ENCODE results near the gene ISG15. TPM values are rescaled to one million over a fixed set of nuclear protein-coding genes. Genes with fewer than 3 reads are reported as not detected.
A peak's percentile ranks its signal among the peaks of the same experiment; 100 is the strongest.

Gene ISG15
- total and polyA plus RNA-seq, 7 donors = 2.9 to 22.1 (median 12.4) TPM

GRCh38 chr1:1019122-1019999, 6.1 kb downstream of the ISG15 start:
- Histone ChIP-seq H3K9me3 (no peaks in the 10 kb centered on the region), H3K4me1 (peaks cover 4% of the 10 kb centered on the region), H3K4me3 (peak overlapping the region; percentile 79), H3K27me3 (ENCODE audit: insufficient read depth in 3 of 3, low read length in 2 of 3) (peaks cover 0 to 30% (median 7%) of the 10 kb centered on the region in 3 donors), H3K36me3 (ENCODE audit: insufficient read depth in 1 of 2, low read depth in 1 of 2) (no peaks in the 10 kb centered on the region), H3K27ac (peak overlapping the region; percentile 85)
- TF ChIP-seq, protein P1, sequence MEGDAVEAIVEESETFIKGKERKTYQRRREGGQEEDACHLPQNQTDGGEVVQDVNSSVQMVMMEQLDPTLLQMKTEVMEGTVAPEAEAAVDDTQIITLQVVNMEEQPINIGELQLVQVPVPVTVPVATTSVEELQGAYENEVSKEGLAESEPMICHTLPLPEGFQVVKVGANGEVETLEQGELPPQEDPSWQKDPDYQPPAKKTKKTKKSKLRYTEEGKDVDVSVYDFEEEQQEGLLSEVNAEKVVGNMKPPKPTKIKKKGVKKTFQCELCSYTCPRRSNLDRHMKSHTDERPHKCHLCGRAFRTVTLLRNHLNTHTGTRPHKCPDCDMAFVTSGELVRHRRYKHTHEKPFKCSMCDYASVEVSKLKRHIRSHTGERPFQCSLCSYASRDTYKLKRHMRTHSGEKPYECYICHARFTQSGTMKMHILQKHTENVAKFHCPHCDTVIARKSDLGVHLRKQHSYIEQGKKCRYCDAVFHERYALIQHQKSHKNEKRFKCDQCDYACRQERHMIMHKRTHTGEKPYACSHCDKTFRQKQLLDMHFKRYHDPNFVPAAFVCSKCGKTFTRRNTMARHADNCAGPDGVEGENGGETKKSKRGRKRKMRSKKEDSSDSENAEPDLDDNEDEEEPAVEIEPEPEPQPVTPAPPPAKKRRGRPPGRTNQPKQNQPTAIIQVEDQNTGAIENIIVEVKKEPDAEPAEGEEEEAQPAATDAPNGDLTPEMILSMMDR (IDR thresholded peaks at IDR 0.05) = peak; percentile 55
- ATAC-seq (peak; percentile 92 to 97 (median 94)), DNase-seq (peak; percentile 87 to 93)
- WGBS, 3 donors = 2 to 12% (median 3%) methylated on average over 15 to 75 of the region's 91 CpGs
- intact Hi-C loops (cut with DNase I) = no loop called here

GRCh38 chr1:1020000-1020404, 6.7 kb downstream of the ISG15 start, which contains the start of gene AGRN:
Gene AGRN, plus strand, starts transcription at chr1:1020120. Its CDS starts 53 bp downstream, at chr1:1020173.
- 0% methylated on average over 15 to 54 of the region's 58 CpGs for WGBS, 3 donors
- TF ChIP-seq, protein P1 (IDR thresholded peaks at IDR 0.05) = no peak
- peak within 1 kb of the TSS; percentile 79 for H3K4me3 ChIP-seq
- peak within 1 kb of the TSS; percentile 85 for H3K27ac ChIP-seq
- H3K4me1 ChIP-seq = peaks cover 4% of the 10 kb centered on the region
- H3K9me3 ChIP-seq = no peaks in the 10 kb centered on the region
- ATAC-seq (peak; percentile 23 to 60 (median 51)), DNase-seq (peak; percentile 54 to 80)
- H3K36me3 ChIP-seq (ENCODE audit: insufficient read depth in 1 of 2, low read depth in 1 of 2) = no peaks in the 10 kb centered on the region
- intact Hi-C loops (cut with DNase I) = no loop called here
- H3K27me3 ChIP-seq (ENCODE audit: insufficient read depth in 3 of 3, low read length in 2 of 3) = peaks cover 0 to 30% (median 11%) of the 10 kb centered on the region in 3 donors

- Histone ChIP-seq H3K4me3 (peak overlapping the region; percentile 79), H3K27me3 (ENCODE audit: insufficient read depth in 3 of 3, low read length in 2 of 3) (peaks cover 0 to 30% (median 11%) of the 10 kb centered on the region in 3 donors), H3K9me3 (no peaks in the 10 kb centered on the region), H3K4me1 (peaks cover 4% of the 10 kb centered on the region), H3K27ac (peak overlapping the region; percentile 85), H3K36me3 (ENCODE audit: insufficient read depth in 1 of 2, low read depth in 1 of 2) (no peaks in the 10 kb centered on the region)
- intact Hi-C loops (cut with DNase I) = no loop called here
- TF ChIP-seq, protein P1 (IDR thresholded peaks at IDR 0.05) = no peak
- no peak for ATAC-seq
- no peak for DNase-seq
- WGBS, 3 donors = 1 to 2% (median 1%) methylated on average over 13 to 55 of the region's 59 CpGs
Observed at GRCh38 chr1:1020415-1021009, 7.2 kb downstream of the ISG15 start.

DNA sequence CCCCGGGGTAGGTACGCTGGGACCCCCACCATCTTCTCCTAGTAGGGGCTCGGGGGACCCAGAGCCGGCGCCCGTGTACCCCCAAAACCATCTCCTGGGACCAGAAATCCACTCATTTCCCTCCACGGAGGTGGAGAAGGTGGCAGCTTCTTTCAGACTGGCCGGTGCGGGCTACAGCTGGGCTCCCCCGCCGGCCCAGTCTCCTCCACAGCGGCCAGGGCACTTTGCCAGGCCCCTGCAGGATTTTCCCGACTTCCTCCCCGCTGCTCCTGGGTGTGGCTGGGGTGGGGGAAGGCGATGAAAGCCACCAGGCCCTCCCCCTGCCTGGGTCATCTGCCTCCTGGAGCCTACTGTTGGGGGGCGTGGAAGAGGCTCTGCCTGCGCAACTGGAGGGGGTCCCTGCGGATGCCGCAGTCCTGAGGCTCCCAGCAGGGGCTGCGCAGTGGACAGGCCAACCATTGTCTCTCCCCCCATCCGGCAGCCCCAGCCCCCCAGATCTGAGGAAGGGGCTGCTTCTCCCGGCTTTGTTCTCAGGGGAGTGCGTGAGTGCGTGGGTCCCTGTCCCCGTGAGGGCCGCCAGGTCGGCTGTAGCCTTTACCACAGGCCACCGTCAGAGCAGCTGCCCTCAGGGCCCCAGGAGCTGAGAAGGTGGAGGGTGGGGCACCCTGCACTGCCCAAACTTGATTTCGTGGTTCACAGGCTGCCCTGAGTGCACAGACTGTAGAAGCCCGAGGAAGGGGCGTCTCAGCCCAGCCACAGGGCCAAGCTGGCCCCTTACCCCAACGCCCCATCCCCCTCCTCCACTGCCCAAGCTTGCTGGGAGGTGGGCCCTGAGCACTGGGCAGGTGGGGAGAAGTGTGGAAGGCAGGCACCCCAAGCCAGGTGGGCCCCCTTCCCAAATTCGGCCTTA, 8.0 kb downstream of the ISG15 start:
- no peak overlapping the region for H3K27ac ChIP-seq
- TF ChIP-seq, protein P1 (IDR thresholded peaks at IDR 0.05) = no peak
- H3K27me3 ChIP-seq (ENCODE audit: insufficient read depth in 3 of 3, low read length in 2 of 3) = peaks cover 0 to 30% (median 11%) of the 10 kb centered on the region in 3 donors
- no peaks in the 10 kb centered on the region for H3K36me3 ChIP-seq (ENCODE audit: insufficient read depth in 1 of 2, low read depth in 1 of 2)
- no peak for ATAC-seq
- intact Hi-C loops (cut with DNase I) = no loop called here
- DNase-seq = peak; percentile 63 to 75
- WGBS, 3 donors = 35 to 42% (median 40%) methylated on average over 32 to 33 of the region's 33 CpGs
- no peaks in the 10 kb centered on the region for H3K9me3 ChIP-seq
- peaks cover 4% of the 10 kb centered on the region for H3K4me1 ChIP-seq
- H3K4me3 ChIP-seq = peak overlapping the region; percentile 79
